HepG2 (cell line): ENCODE measurements around the gene IPPK. TPM values are rescaled to one million over a fixed set of nuclear protein-coding genes. Genes with fewer than 3 reads are reported as not detected.

Experiments
- ATAC-seq: fragments of 200-7000 bp; cut with Tn5 transposase; 3 replicates; pipeline ENCODE4 v1.9.1; 2020; ENCODE audit warnings: mild to moderate bottlenecking, moderate library complexity
- BruUV-seq: library from RNA; stranded (reverse); fragments of 400-500 nt; replicated peaks from 2 replicates; lab custom pipeline; 2021; lab: Mats Ljungman, UMichigan
- CTCF ChIA-PET: fragments of 300-600 bp; formaldehyde crosslinking; extraction: SDS; loops from one replicate; lab custom pipeline; 2021; ENCODE audit warnings: low total read pairs, inconsistent platforms, low intra/inter-chr PET ratio; lab: Yijun Ruan, JAX
- POLR2A ChIA-PET: fragments of 350-600 bp; sonication (Branson Sonifier 250); formaldehyde crosslinking; loops from one replicate; lab custom pipeline; 2020; ENCODE audit warnings: antibody characterized with exemption, inconsistent platforms; lab: Yijun Ruan, JAX
- DNase-seq: peaks from one replicate; pipeline ENCODE4 v3.0.0-alpha.2; 2015; ENCODE audit warnings: low spot score
- FAIRE-seq: peaks from 3 replicates; lab custom pipeline; 2011; peaks lifted over from hg19 to GRCh38; lab: Jason Lieb, UNC
- H2AFZ ChIP-seq: one replicate; pipeline ENCODE4 v1.6.1; 2011; ENCODE audit warnings: low read length, inconsistent platforms
- H3K27ac ChIP-seq: fragments of 300-600 bp; 3 replicates; pipeline ENCODE4 v1.8.0; 2011; ENCODE audit warnings: mixed run types, mild to moderate bottlenecking, mixed read lengths, low read length, inconsistent platforms; ENCODE audit not compliant: insufficient read depth; ENCODE audit errors: extremely low read length
- H3K27me3 ChIP-seq, 2 experiments: fragments of 200-600 bp in 1 of 2; 2 replicates in 1 of 2; 3 replicates in 1 of 2; pipeline versions ENCODE4 v1.6.0 to v1.8.0; 2011; ENCODE audit warnings: low read length in 2 of 2, mild to moderate bottlenecking in 2 of 2, moderate library complexity in 2 of 2, inconsistent platforms in 1 of 2; ENCODE audit not compliant: insufficient read depth in 2 of 2, control insufficient read depth in 1 of 2
- H3K36me3 ChIP-seq, 2 experiments: fragments of 200-600 bp in 1 of 2; replicated peaks in 1 of 2; 2 replicates in 1 of 2; 3 replicates in 1 of 2; pipeline versions ENCODE4 v1.5.1 to v1.8.0; 2011; ENCODE audit warnings: low read length in 2 of 2, inconsistent platforms in 1 of 2; ENCODE audit not compliant: insufficient read depth in 2 of 2, control insufficient read depth in 1 of 2
- H3K4me1 ChIP-seq: 2 replicates; pipeline ENCODE4 v1.5.1; 2012; ENCODE audit warnings: low read length, inconsistent platforms; ENCODE audit not compliant: insufficient read depth
- H3K4me2 ChIP-seq: 2 replicates; pipeline ENCODE4 v1.6.0; 2011; ENCODE audit warnings: low read depth, low read length, inconsistent platforms
- H3K4me3 ChIP-seq, 3 experiments: fragments of 200-600 bp in 1 of 3; sonication (generic), shearing (Covaris generic) in 1 of 3; replicated peaks in 1 of 3; 2 replicates each; pipeline ENCODE4 v1.5.1; 2011 to 2016; ENCODE audit warnings: low read length in 3 of 3, inconsistent platforms in 2 of 3, low read depth in 2 of 3, mild to moderate bottlenecking in 2 of 3, control low read depth in 1 of 3, mixed read lengths in 1 of 3; ENCODE audit not compliant: insufficient read depth in 1 of 3
- H3K79me2 ChIP-seq: one replicate; pipeline ENCODE4 v1.6.1; 2011; ENCODE audit warnings: low read length, inconsistent platforms; ENCODE audit not compliant: insufficient read depth
- H3K9ac ChIP-seq: 2 replicates; pipeline ENCODE4 v1.6.0; 2011; ENCODE audit warnings: mild to moderate bottlenecking, low read depth, low read length, inconsistent platforms; ENCODE audit not compliant: insufficient read depth
- H3K9me3 ChIP-seq: 2 replicates; pipeline ENCODE4 v1.5.1; 2012; ENCODE audit warnings: mild to moderate bottlenecking, low read length
- H4K20me1 ChIP-seq: 2 replicates; pipeline ENCODE4 v1.6.0; 2011; ENCODE audit warnings: inconsistent platforms, mild to moderate bottlenecking, low read length, moderate library complexity; ENCODE audit not compliant: insufficient read depth
- EHMT2 ChIP-seq: fragments of 200-600 bp; sonication (generic); IDR thresholded peaks from 2 replicates; pipeline ENCODE4 v1.7.0; 2017; ENCODE audit warnings: antibody characterized with exemption, low read depth, low read length, borderline replicate concordance
- ELF4 ChIP-seq: sonication (generic); formaldehyde crosslinking; IDR thresholded peaks from 2 replicates; pipeline ENCODE4 v1.5.0; 2020; ENCODE audit warnings: missing genetic modification reagents, mild to moderate bottlenecking, moderate library complexity, borderline replicate concordance
- HOXA3 ChIP-seq: sonication (generic); formaldehyde crosslinking; IDR thresholded peaks from 2 replicates; pipeline ENCODE4 v1.5.0; 2020; ENCODE audit warnings: missing genetic modification reagents
- TBX2 ChIP-seq: sonication (generic); formaldehyde crosslinking; IDR thresholded peaks from 2 replicates; pipeline ENCODE4 v1.5.0; 2020; ENCODE audit warnings: missing genetic modification reagents, mild to moderate bottlenecking, borderline replicate concordance
- ZBTB34 ChIP-seq: sonication (generic); formaldehyde crosslinking; IDR thresholded peaks from 2 replicates; pipeline ENCODE4 v1.8.0; 2022; ENCODE audit warnings: mild to moderate bottlenecking, missing genetic modification reagents
- ZNF224 ChIP-seq: sonication (generic); formaldehyde crosslinking; IDR thresholded peaks from 2 replicates; pipeline ENCODE4 v1.5.0; 2020; ENCODE audit warnings: mild to moderate bottlenecking, missing genetic modification reagents
- ZNF382 ChIP-seq: sonication (generic); formaldehyde crosslinking; IDR thresholded peaks from 2 replicates; pipeline ENCODE4 v1.5.0; 2020; ENCODE audit warnings: missing genetic modification reagents, mild to moderate bottlenecking, borderline replicate concordance
- ZNF672 ChIP-seq: sonication (generic); formaldehyde crosslinking; IDR thresholded peaks from 2 replicates; pipeline ENCODE4 v1.8.1; 2022; ENCODE audit warnings: missing genetic modification reagents
- ZNF687 ChIP-seq: sonication (generic); formaldehyde crosslinking; IDR thresholded peaks from 2 replicates; pipeline ENCODE4 v1.5.1; 2020; ENCODE audit warnings: mild to moderate bottlenecking, missing genetic modification reagents, moderate library complexity
- WGBS: methylation state at CpG from one replicate; pipeline ENCODE4 v1.1.6; 2017; ENCODE audit warnings: low lambda C conversion rate; 5-methylcytosine and 5-hydroxymethylcytosine counted together
- in situ Hi-C: cut with HindIII; loops from 2 replicates; pipeline ENCODE4 v1.10.0; 2017; ENCODE audit warnings: low pct_unique_long_range_greater_than_20kb; ENCODE audit not compliant: extremely low pct_ligation_motif_present
- intact Hi-C: fragments of 100-400 bp; cut with micrococcal nuclease; formaldehyde crosslinking; loops from one replicate; pipeline ENCODE4 v1.10.0; 2022; ENCODE audit not compliant: unreplicated experiment
- polyA plus RNA-seq, 8 experiments: library from polyadenylated mRNA; depleted of rRNA in 3 of 8; stranded (reverse) in 7 of 8; unstranded in 1 of 8; fragments of >200 nt; fragmentation: Illumina TruSeq in 4 of 8; extraction: Trizol in 4 of 8; gene quantifications; 2 replicates each; pipeline versions ENCODE4 v1.2.1 to v1.2.3, GENCODE V29; 2011 to 2016; ENCODE audit warnings: low read depth in 4 of 8, missing spikeins in 1 of 8, mixed read lengths in 1 of 8; ENCODE audit not compliant: insufficient read depth in 1 of 8
- total RNA-seq, 5 experiments: library from RNA; depleted of rRNA; stranded (reverse); fragments of >200 nt; fragmentation: Illumina TruSeq; extraction: Trizol; gene quantifications; 2 replicates each; pipeline ENCODE4 v1.2.3, GENCODE V29; 2016; ENCODE audit warnings: low read depth in 1 of 5
- TF ChIP-seq, protein P1 (sequence below): sonication (generic); formaldehyde crosslinking; IDR thresholded peaks from 2 replicates; pipeline ENCODE4 v1.4.0; 2020; ENCODE audit warnings: missing genetic modification reagents

Gene IPPK
- total and polyA plus RNA-seq, 2 of the 13 experiments (the other 11 are each of a cell fraction or from before 2014, with no cell fraction given): 9.9 to 14.1 TPM

GRCh38 chr9:92618633-92619225 is 51.2 kb downstream of the IPPK start (continued):
- no peak for TF ChIP-seq EHMT2
- TF ChIP-seq TBX2 (CRISPR knock-in tag): no peak

- H3K4me2 ChIP-seq: no peak overlapping the region
- DNase-seq: no peak
- peaks cover 5 to 17% of the 10 kb centered on the region in 2 experiments for H3K36me3 ChIP-seq
- no peak overlapping the region for H3K9ac ChIP-seq
- POLR2A ChIA-PET: no interaction called here
- no peaks in the 10 kb centered on the region for H3K27me3 ChIP-seq
- FAIRE-seq: no peak
- H2AFZ ChIP-seq: no peak overlapping the region
- peaks cover 63% of the 10 kb centered on the region for H3K4me1 ChIP-seq
- H3K27ac ChIP-seq: peak overlapping the region; percentile 74
- BruUV-seq: no TSS peak
- H4K20me1 ChIP-seq: no peaks in the 10 kb centered on the region
- no peak for ATAC-seq
- no peak overlapping the region for H3K4me3 ChIP-seq
- intact Hi-C loops (no loop called here), in situ Hi-C loops (no loop called here)
- 92% methylated on average over 5 of the region's 11 CpGs for WGBS
- H3K9me3 ChIP-seq: no peaks in the 10 kb centered on the region
- no peaks in the 10 kb centered on the region for H3K79me2 ChIP-seq
- CTCF ChIA-PET: no interaction called here
- 0 out of 2 replicates have a peak, but pooled peaks have one; percentile 20 for TF ChIP-seq ZNF687 (CRISPR knock-in tag)
- no peak for TF ChIP-seq ZBTB34 (CRISPR knock-in tag)
- TF ChIP-seq ZNF672 (CRISPR knock-in tag): no peak
- peak; percentile 59; the same call in 1 of the 2 replicates for TF ChIP-seq ZNF224 (CRISPR knock-in tag)
- 0 out of 2 replicates have a peak, but pooled peaks have one; percentile 4 for TF ChIP-seq HOXA3 (CRISPR knock-in tag)
- TF ChIP-seq ZNF382 (CRISPR knock-in tag): no peak
- TF ChIP-seq ELF4 (CRISPR knock-in tag): no peak
- TF ChIP-seq, protein P1, sequence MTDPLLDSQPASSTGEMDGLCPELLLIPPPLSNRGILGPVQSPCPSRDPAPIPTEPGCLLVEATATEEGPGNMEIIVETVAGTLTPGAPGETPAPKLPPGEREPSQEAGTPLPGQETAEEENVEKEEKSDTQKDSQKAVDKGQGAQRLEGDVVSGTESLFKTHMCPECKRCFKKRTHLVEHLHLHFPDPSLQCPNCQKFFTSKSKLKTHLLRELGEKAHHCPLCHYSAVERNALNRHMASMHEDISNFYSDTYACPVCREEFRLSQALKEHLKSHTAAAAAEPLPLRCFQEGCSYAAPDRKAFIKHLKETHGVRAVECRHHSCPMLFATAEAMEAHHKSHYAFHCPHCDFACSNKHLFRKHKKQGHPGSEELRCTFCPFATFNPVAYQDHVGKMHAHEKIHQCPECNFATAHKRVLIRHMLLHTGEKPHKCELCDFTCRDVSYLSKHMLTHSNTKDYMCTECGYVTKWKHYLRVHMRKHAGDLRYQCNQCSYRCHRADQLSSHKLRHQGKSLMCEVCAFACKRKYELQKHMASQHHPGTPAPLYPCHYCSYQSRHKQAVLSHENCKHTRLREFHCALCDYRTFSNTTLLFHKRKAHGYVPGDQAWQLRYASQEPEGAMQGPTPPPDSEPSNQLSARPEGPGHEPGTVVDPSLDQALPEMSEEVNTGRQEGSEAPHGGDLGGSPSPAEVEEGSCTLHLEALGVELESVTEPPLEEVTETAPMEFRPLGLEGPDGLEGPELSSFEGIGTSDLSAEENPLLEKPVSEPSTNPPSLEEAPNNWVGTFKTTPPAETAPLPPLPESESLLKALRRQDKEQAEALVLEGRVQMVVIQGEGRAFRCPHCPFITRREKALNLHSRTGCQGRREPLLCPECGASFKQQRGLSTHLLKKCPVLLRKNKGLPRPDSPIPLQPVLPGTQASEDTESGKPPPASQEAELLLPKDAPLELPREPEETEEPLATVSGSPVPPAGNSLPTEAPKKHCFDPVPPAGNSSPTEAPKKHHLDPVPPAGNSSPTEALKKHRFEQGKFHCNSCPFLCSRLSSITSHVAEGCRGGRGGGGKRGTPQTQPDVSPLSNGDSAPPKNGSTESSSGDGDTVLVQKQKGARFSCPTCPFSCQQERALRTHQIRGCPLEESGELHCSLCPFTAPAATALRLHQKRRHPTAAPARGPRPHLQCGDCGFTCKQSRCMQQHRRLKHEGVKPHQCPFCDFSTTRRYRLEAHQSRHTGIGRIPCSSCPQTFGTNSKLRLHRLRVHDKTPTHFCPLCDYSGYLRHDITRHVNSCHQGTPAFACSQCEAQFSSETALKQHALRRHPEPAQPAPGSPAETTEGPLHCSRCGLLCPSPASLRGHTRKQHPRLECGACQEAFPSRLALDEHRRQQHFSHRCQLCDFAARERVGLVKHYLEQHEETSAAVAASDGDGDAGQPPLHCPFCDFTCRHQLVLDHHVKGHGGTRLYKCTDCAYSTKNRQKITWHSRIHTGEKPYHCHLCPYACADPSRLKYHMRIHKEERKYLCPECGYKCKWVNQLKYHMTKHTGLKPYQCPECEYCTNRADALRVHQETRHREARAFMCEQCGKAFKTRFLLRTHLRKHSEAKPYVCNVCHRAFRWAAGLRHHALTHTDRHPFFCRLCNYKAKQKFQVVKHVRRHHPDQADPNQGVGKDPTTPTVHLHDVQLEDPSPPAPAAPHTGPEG (CRISPR knock-in tag): no peak
Measured at GRCh38 chr9:92617951-92618510, 51.9 kb downstream of the IPPK start.
